Activated T-cell treated with anti-CD3 and anti-CD28 coated beads for 48 hours (primary cell): Measurements from ENCODE around the gene MRPL33.
"Not testable (repeated sequence)": the region's sequence is repeated elsewhere in the genome, so short reads cannot be mapped to it uniquely, and the experiment has no call there.

Source experiments
- DNase-seq: peaks from one replicate; pipeline ENCODE4 v3.0.0-alpha.2; 2020; ENCODE audit warnings: low read depth

MRPL33 gene

GRCh38 chr2:27742571-27742970 lies 28.9 kb upstream of the MRPL33 start:
- no peak for DNase-seq

- not testable (repeated sequence) for DNase-seq
These were observed 26.0 kb upstream of the MRPL33 start for GRCh38 chr2:27745494-27745893.

- DNase-seq: no peak
These were observed 25.2 kb upstream of the MRPL33 start for GRCh38 chr2:27746325-27746724.

GRCh38 chr2:27747827-27748352 lies 23.6 kb upstream of the MRPL33 start:
- DNase-seq: no peak

GRCh38 chr2:27748803-27749554 lies 22.5 kb upstream of the MRPL33 start:
- DNase-seq: not testable (repeated sequence)

GRCh38 chr2:27751377-27751776 lies 20.1 kb upstream of the MRPL33 start:
- DNase-seq: no peak

GRCh38 chr2:27752551-27753237 lies 18.8 kb upstream of the MRPL33 start:
- DNase-seq: no peak

GRCh38 chr2:27754138-27754588 lies 17.4 kb upstream of the MRPL33 start:
- DNase-seq: peak; percentile 74

GRCh38 chr2:27754831-27755230 lies 16.7 kb upstream of the MRPL33 start:
- no peak for DNase-seq

- DNase-seq: no peak
These were observed 15.4 kb upstream of the MRPL33 start for GRCh38 chr2:27756091-27756490.

GRCh38 chr2:27756544-27757498 lies 14.7 kb upstream of the MRPL33 start:
- no peak for DNase-seq

GRCh38 chr2:27762951-27763906 lies 8.3 kb upstream of the MRPL33 start:
- DNase-seq: no peak

- DNase-seq: no peak
These were observed 7.6 kb upstream of the MRPL33 start for GRCh38 chr2:27763907-27764267.

- not testable (repeated sequence) for DNase-seq
These were observed 7.0 kb upstream of the MRPL33 start for GRCh38 chr2:27764526-27764925.

- peak; percentile 48 for DNase-seq
These were observed 5.8 kb upstream of the MRPL33 start for GRCh38 chr2:27765621-27766286.

GRCh38 chr2:27766287-27766661 lies 5.2 kb upstream of the MRPL33 start:
- DNase-seq: no peak

GRCh38 chr2:27771202-27771547 lies 344 bp upstream of the MRPL33 start:
- no peak for DNase-seq

GRCh38 chr2:27772804-27773203 lies 1.3 kb downstream of the MRPL33 start:
- DNase-seq: no peak

- DNase-seq: no peak
These were observed 2.4 kb downstream of the MRPL33 start for GRCh38 chr2:27773959-27774358.

- DNase-seq: no peak
These were observed 4.6 kb downstream of the MRPL33 start for GRCh38 chr2:27776097-27776496.

- DNase-seq: no peak
These were observed 5.2 kb downstream of the MRPL33 start for GRCh38 chr2:27776696-27777095.
